GM19099 (cell line): Measurements from ENCODE around the gene TBL1XR1.

Experiments used
- POLR2A ChIP-seq: IDR thresholded peaks from 3 replicates; pipeline ENCODE4 v1.6.1; 2011; ENCODE audit warnings: low read depth; ENCODE audit not compliant: insufficient read length; ENCODE audit errors: extremely low read depth

The TBL1XR1 gene

DNA sequence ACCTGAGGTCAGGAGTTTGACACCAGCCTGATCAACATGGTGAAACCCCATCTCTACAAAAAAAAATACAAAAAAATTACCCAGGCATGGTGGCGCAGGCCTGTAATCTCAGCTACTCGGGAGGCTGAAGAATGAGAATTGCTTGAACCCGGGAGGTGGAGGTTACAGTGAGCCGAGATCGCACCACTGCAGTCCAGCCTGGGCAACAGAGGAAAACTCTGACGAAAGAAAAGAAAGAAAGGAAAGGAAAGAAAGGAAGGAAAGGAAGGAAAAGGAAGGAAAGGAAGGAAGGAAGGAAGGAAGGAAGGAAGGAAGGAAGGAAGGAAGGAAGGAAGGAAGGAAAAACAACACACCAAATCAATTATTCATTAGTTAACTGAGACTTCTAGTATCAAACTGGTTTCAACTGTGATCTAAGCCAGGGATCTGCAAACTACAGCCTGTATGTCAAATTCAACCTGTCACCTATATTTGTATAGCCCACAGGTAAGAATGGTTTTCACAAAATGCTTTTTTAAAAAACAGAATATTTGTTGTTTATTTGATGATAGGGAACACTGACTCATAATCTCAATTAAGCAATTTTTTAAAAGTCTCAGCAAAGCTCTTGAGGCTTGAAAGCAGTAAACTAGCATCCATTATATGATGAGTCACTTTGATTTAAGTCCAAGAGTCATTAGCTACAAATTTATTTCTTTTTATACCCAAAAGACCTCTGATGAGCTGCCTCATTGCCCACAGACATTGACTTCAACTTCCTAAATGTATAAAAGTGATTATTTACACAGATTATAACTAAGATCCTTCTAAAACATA is 127.6 kb downstream of the TBL1XR1 start:
- no peak for TF ChIP-seq POLR2A

- no peak for TF ChIP-seq POLR2A
Measured at GRCh38 chr3:177068967-177069366, 128.3 kb downstream of the TBL1XR1 start.

DNA sequence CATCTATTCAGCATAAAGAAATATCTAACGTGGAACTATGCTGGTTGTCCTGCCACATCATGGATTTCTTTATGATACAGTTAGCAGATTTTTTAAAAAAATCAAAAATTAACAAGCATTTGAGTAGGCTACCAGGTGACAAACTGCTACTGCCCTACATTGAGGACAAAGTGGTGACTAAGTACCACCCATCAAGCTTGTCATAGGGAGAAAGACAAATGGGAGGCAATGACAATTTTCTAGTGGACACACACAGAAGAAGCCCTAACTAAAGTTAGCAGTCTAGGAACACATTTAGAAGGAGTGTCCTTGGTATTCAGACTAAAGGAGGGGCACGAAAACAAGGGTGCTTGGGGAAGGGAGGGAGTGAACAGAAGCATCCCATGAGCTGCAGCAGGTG is 131.2 kb downstream of the TBL1XR1 start:
- no peak for TF ChIP-seq POLR2A

- no peak for TF ChIP-seq POLR2A
Measured at GRCh38 chr3:177065285-177066033, 131.8 kb downstream of the TBL1XR1 start.

GRCh38 chr3:177062052-177062732 is 135.1 kb downstream of the TBL1XR1 start:
- TF ChIP-seq POLR2A, result no peak

GRCh38 chr3:177061369-177061768 is 135.9 kb downstream of the TBL1XR1 start:
- no peak for TF ChIP-seq POLR2A

- no peak for TF ChIP-seq POLR2A
Measured at GRCh38 chr3:177060492-177060891, 136.8 kb downstream of the TBL1XR1 start.

GRCh38 chr3:177058648-177059047 is 138.6 kb downstream of the TBL1XR1 start:
- TF ChIP-seq POLR2A, result no peak

DNA sequence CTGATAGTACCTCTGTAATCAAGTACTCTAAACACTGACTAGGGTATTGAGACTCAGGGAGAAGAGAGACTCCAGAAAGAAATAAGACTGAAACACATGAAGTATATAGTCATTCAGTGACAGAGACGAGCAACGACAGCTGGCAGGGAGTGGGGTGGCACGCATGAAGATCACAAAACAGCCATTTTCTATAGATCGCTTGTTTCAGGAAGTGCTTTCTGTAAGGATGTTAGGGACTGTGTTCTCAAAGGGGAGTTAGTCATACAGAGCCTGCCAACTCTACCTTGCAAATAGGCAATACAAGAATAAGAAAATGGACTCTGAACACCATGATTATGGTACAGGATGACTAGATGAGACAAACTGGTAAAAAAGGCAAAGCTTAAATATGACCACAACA is 139.5 kb downstream of the TBL1XR1 start:
- TF ChIP-seq POLR2A, result no peak

DNA sequence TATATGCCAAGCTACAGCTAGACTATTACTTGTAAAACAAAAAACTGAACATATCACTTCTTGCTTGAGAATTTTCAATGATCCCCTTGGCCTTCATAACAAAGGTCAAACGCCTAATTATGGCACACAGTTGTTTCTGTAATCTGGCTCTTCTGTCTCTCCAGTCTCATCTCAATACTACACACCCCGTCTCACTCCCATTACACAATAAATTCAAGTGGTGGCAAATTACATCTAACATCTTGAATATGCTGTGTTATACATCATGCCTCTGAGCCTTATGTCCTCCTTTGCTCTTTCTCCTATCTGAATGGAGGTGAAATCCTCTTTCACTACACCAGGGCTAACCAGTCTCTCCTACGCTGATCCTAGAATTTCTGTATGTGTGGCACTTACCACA is 140.4 kb downstream of the TBL1XR1 start:
- no peak for TF ChIP-seq POLR2A

- TF ChIP-seq POLR2A, result no peak
Measured at GRCh38 chr3:177055605-177056571, 141.4 kb downstream of the TBL1XR1 start.

DNA sequence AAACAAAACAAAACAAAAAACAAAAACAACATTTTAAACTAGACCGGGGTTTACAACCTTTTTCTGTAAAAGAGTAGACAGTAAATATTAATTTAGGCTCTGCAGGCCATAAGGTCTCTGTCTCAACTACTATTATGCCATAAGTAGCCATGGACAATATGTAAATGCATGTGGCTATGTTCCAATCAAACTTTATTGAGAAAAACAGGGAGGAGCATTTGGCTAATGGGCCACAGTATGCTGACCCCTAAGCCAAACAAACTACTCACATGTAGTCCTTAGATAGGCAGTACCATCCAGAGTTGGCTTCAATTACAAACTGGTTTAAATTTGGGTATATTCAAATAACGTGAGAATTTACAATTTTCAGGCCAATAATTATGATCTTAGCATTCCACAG is 144.2 kb downstream of the TBL1XR1 start:
- TF ChIP-seq POLR2A, result no peak

DNA sequence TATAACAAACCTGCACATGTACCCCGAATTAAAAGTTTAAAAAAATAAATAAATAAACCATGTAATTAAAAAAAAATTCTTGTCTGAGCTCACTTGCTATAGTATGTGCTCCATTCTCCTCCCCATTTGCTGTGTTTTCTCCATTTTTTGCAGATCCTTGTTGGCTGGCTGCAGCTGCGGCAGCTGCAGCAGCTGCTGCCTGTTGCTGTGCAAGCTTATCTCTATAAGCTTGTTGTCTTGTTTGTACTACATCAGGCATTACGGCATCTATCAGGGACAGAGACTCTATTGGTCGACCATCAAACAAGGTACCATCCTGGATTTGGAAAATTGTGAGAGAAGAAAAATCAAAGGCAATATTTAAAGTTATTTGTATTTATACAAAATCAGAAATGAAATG is 145.9 kb downstream of the TBL1XR1 start:
- TF ChIP-seq POLR2A, result no peak

GRCh38 chr3:177050501-177051237 is 146.6 kb downstream of the TBL1XR1 start:
- no peak for TF ChIP-seq POLR2A

- TF ChIP-seq POLR2A, result no peak
Measured at GRCh38 chr3:177045767-177046166, 151.5 kb downstream of the TBL1XR1 start.

DNA sequence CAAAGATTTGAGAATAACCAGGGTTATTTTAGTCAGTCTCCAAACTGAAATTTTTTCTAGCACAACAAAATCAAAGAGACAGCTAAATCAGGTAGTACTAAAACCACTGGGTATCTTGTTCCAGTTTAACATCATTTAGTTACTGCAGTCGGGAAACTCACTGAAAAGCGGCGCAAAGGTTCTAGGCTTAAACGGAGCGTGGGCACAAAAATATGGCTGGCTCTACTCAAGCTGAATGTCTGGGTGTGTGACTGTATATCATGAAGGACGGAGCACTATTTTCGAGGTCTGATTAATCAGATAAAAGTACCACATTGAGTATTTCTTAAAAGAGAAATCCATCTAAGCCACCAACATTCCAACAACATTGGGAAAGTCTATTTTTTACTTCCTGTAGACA is 152.1 kb downstream of the TBL1XR1 start:
- no peak for TF ChIP-seq POLR2A
